Measurements from ENCODE around the gene DCC.

Gene DCC

DNA sequence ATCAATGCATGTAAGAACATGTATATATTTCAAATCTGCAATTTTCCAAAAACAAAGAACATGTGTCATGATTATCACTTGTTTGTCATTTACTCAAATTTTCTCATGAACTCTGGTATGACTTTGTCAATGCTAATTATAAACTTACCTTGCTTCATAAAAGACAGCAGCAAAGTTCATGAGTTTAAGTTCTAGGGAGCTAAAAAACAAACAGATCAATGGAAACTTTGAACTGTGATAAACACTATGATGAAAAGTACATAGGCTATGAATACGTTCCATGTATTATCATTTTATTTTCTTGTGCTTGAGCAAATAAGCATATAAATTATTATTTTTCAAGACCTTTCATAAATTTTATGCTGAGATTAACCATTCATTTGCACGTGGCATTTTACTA, 943.7 kb downstream of the DCC start:
- TF ChIP-seq SP1 (IDR thresholded peaks at IDR 0.05): no peak
- TF ChIP-seq BHLHE40 (IDR thresholded peaks at IDR 0.05; ENCODE audit: borderline replicate concordance): no peak
- TF ChIP-seq ARNT (IDR thresholded peaks at IDR 0.05): no peak
- TF ChIP-seq ELF4 (IDR thresholded peaks at IDR 0.05): no peak
- TF ChIP-seq TARDBP (IDR thresholded peaks at IDR 0.05): no peak
- TF ChIP-seq FOXM1 (IDR thresholded peaks at IDR 0.05; ENCODE audit: borderline replicate concordance): no peak
- no peak for TF ChIP-seq FOXK2 (IDR thresholded peaks at IDR 0.05)
- no peak for TF ChIP-seq HDGF (IDR thresholded peaks at IDR 0.05; ENCODE audit: borderline replicate concordance)
- no peak for TF ChIP-seq L3MBTL2 (conservative IDR thresholded peaks at IDR 0.05)
- CTCF ChIA-PET: no interaction called here

DNA sequence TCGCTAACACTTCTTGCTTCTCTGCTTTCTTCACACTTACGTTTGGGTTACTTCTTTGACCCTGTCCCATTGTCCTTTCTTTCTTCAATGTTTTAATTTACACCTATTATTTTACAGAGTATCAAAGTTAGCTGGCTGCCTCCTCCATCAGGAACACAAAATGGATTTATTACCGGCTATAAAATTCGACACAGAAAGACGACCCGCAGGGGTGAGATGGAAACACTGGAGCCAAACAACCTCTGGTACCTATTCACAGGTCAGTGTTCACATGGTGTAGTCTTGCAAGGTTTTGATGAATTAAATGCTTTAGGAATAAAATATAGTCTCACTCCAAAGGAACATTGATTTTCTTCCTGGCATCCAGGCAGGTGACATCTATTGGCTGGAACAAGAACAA, 965.5 kb downstream of the DCC start:
- ChIA-PET POLR2A (no interaction called here), CTCF (no interaction called here)

More for the DNA sequence above, 943.7 kb downstream of the DCC start:
- no peak for DNase-seq (ENCODE audit: extremely low spot score)
- POLR2A ChIA-PET: no interaction called here

DNA sequence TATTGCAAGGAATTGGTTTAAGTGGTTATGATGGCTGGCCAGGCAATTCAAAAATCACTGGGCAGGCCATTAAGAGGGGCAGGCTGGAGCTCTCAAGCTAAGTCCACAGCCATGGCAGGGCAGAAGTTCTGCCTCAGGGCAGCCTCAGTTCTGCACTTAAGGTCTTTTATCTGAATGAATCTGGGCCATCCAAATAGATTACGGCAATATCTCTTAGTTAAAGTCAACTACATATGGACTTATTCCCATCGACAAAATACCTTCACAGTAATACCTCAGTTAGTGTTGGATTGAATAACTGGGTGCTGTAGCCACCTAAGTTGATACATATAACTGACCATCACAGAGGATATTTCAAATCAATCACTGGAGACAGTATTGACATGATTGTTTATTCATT, 979.6 kb downstream of the DCC start:
- ChIA-PET POLR2A (no interaction called here), CTCF (no interaction called here)
- no peak for DNase-seq (ENCODE audit: extremely low spot score)
- TF ChIP-seq LEF1 (IDR thresholded peaks at IDR 0.05; ENCODE audit: borderline replicate concordance): no peak
- TF ChIP-seq CTBP1 (IDR thresholded peaks at IDR 0.05; ENCODE audit: borderline replicate concordance): no peak
- TF ChIP-seq TARDBP (IDR thresholded peaks at IDR 0.05): no peak
- no peak for TF ChIP-seq HDGF (IDR thresholded peaks at IDR 0.05; ENCODE audit: borderline replicate concordance)

More for the DNA sequence above, 965.5 kb downstream of the DCC start:
- TF ChIP-seq TARDBP (IDR thresholded peaks at IDR 0.05) (no peak), CTBP1 (IDR thresholded peaks at IDR 0.05; ENCODE audit: borderline replicate concordance) (no peak)
- no peak for DNase-seq (ENCODE audit: extremely low spot score)

- ChIA-PET CTCF (no interaction called here), POLR2A (no interaction called here)
- DNase-seq (ENCODE audit: extremely low spot score): no peak
- no peak for TF ChIP-seq SUZ12 (IDR thresholded peaks at IDR 0.05)
- no peak for TF ChIP-seq TARDBP (IDR thresholded peaks at IDR 0.05)
- TF ChIP-seq SP1 (IDR thresholded peaks at IDR 0.05): no peak
- TF ChIP-seq FOXM1 (IDR thresholded peaks at IDR 0.05; ENCODE audit: borderline replicate concordance): no peak
- TF ChIP-seq HDGF (IDR thresholded peaks at IDR 0.05; ENCODE audit: borderline replicate concordance): no peak
- no peak for TF ChIP-seq FOXA1 (IDR thresholded peaks at IDR 0.05)
- no peak for TF ChIP-seq CTBP1 (IDR thresholded peaks at IDR 0.05; ENCODE audit: borderline replicate concordance)
Measured at GRCh38 chr18:53322163-53322562, 982.2 kb downstream of the DCC start.

DNA sequence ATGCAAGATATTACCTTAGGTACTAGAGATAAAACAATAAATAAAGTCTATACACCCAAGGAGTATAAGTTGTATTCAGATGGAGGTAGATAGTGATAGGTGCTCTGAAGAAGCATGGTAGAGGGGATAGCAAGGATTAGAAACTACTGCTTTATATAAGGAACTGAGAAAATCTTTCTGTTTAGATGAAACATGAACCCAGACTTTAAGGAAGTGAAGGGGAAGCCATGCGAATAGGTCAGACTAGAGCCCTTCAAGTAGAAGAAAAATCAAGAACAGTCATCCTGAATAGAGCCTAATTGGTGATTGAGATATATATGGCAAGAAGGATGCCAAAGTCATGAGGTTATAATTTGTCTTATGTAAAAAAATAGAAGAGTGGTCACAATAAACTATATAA, 984.4 kb downstream of the DCC start:
- TF ChIP-seq LEF1 (IDR thresholded peaks at IDR 0.05; ENCODE audit: borderline replicate concordance): no peak
- TF ChIP-seq ARNT (IDR thresholded peaks at IDR 0.05): no peak
- TF ChIP-seq FOXM1 (IDR thresholded peaks at IDR 0.05; ENCODE audit: borderline replicate concordance): no peak
- no peak for TF ChIP-seq PKNOX1 (IDR thresholded peaks at IDR 0.05)
- no peak for TF ChIP-seq NFRKB (IDR thresholded peaks at IDR 0.05)
- TF ChIP-seq CTBP1 (IDR thresholded peaks at IDR 0.05; ENCODE audit: borderline replicate concordance): no peak
- no peak for TF ChIP-seq SUZ12 (IDR thresholded peaks at IDR 0.05)
- no peak for TF ChIP-seq HDGF (IDR thresholded peaks at IDR 0.05; ENCODE audit: borderline replicate concordance)
- POLR2A ChIA-PET: no interaction called here
- DNase-seq (ENCODE audit: extremely low spot score): no peak
- CTCF ChIA-PET: no interaction called here

GRCh38 chr18:53360501-53361443, 1020.8 kb downstream of the DCC start:
- DNase-seq (ENCODE audit: extremely low spot score): no peak
- ChIA-PET POLR2A (no interaction called here), CTCF (no interaction called here)
- no peak for TF ChIP-seq HDGF (IDR thresholded peaks at IDR 0.05; ENCODE audit: borderline replicate concordance)

DNA sequence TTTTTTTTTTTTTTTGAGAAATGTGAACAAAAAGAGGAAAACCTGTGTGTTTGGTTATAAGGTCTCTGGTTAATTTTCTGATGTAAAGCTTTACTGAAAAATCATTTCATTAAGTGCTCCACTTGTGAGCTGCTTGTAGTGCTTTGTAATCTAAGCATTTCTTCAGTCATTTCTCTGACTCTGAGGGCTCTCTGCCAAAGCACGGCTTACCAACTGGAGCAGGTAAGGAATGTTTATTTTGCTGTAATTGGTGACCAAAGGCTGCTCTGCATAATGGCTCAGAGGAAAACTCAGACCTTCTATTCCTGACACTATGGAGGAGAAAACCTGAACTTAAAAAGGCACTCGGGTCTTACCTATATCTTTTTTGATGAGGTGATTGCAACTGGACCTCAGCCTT, 1035.6 kb downstream of the DCC start:
- CTCF ChIA-PET: no interaction called here
- DNase-seq (ENCODE audit: extremely low spot score): no peak
- TF ChIP-seq ELF4 (IDR thresholded peaks at IDR 0.05): no peak
- TF ChIP-seq FOXM1 (IDR thresholded peaks at IDR 0.05; ENCODE audit: borderline replicate concordance): no peak
- TF ChIP-seq CTBP1 (IDR thresholded peaks at IDR 0.05; ENCODE audit: borderline replicate concordance): no peak
- TF ChIP-seq BHLHE40 (IDR thresholded peaks at IDR 0.05; ENCODE audit: borderline replicate concordance): no peak
- TF ChIP-seq PKNOX1 (IDR thresholded peaks at IDR 0.05): no peak
- no peak for TF ChIP-seq HDGF (IDR thresholded peaks at IDR 0.05; ENCODE audit: borderline replicate concordance)
- TF ChIP-seq SP1 (IDR thresholded peaks at IDR 0.05): no peak
- TF ChIP-seq FOXK2 (IDR thresholded peaks at IDR 0.05): no peak
- TF ChIP-seq SUZ12 (IDR thresholded peaks at IDR 0.05): no peak
- TF ChIP-seq LEF1 (IDR thresholded peaks at IDR 0.05; ENCODE audit: borderline replicate concordance): no peak
- no peak for TF ChIP-seq FOXA1 (IDR thresholded peaks at IDR 0.05)
- TF ChIP-seq TARDBP (IDR thresholded peaks at IDR 0.05): no peak
- TF ChIP-seq L3MBTL2 (conservative IDR thresholded peaks at IDR 0.05): no peak
- no peak for TF ChIP-seq ARNT (IDR thresholded peaks at IDR 0.05)
- no peak for TF ChIP-seq NFRKB (IDR thresholded peaks at IDR 0.05)
- no peak for TF ChIP-seq ZNF384 (IDR thresholded peaks at IDR 0.05)
- POLR2A ChIA-PET: no interaction called here

Measured in HEK293T (cell line).